C1 segment of cervical spinal cord (tissue), 14 donors: ENCODE measurements around the gene PLB1.

Experiments used
- DNase-seq, 14 donors: peaks; one replicate each; lab custom pipeline; 2025; lab: John Stamatoyannopoulos, UW

Gene PLB1

GRCh38 chr2:28589746-28590463, 94.0 kb downstream of the PLB1 start:
- DNase-seq = no peak

- DNase-seq = no peak
These were observed 94.8 kb downstream of the PLB1 start for GRCh38 chr2:28590496-28591301.

DNA sequence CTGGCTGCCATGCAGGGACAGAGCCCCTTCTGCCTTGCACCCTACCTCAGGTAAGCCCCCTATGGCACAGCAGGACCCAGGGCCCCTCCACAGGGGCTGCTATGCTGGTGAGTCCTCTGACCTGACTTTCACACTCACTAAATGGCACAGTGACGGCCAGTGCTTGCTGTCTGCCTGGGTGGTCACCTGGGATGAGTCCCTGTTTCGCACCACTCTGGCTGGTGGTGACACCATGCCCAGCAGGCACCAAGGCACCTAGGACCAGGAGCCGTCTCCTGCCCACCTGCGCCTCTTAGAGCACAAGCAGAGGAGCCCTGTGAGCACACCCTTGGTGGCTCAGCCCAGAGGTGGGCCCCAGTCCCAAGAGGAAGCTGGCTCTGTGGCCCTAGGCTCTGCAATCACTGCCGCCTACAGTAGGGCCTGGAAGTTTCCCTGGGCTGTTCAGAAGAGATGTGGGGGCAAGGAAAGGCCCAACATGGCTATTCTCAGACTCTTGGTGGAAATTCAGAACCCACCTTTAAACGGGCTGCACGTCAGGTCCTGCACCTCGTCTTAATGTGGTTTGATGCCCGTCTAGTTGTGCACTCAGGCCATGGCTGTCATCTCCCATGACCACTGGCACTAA, 96.0 kb downstream of the PLB1 start:
- DNase-seq = no peak

DNA sequence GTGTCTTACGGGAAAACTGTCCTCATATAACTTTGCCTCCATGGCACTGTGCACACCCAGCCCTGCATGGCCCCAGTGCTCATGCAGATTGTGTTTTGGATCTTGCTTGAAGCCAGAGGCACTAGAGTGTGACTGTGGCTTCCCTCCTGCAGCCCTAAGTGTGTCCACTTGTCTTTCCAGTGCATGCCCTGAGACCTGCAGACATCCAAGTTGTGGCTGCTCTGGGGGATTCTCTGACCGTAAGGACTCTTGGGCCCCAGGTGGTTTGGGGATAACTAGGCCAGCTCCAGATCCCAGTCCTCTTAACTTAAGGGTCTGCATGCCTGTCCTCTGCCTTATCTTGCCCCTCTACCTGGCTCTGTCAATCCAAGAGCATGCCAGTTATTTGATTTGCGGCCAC, 96.6 kb downstream of the PLB1 start:
- DNase-seq = no peak

DNA sequence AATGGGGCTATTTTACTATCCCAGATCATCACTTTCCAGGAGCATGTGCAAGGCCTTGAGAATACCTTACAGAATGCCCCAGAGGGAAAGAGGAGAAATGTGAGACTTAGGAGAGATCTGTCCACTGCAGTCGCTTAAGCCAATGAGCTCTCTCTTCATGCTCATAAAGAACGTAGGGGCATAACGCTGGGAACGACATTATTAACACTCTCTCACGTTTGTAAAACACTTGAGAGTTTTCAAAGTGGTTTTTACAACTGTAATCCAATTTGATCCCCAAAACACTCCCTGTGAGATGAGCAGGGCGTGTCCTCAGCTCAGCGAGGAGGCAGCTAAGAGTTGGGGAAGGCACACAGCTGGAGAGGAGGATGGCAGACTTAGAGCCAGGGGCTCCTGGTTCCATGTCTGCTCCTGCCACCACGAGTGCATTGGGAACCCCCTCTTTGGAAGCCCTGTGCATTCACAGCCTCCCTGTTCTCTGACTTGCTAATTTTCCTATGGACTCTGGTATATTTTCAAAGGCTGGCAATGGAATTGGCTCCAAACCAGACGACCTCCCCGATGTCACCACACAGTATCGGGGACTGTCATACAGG, 97.4 kb downstream of the PLB1 start:
- no peak for DNase-seq

GRCh38 chr2:28594000-28594331, 98.1 kb downstream of the PLB1 start:
- DNase-seq = no peak

- peak in 12 of 14 donors; percentile 29 to 80 (median 62) for DNase-seq
These were observed 98.7 kb downstream of the PLB1 start for GRCh38 chr2:28594332-28595108.

GRCh38 chr2:28595323-28595722, 99.5 kb downstream of the PLB1 start:
- no peak for DNase-seq

DNA sequence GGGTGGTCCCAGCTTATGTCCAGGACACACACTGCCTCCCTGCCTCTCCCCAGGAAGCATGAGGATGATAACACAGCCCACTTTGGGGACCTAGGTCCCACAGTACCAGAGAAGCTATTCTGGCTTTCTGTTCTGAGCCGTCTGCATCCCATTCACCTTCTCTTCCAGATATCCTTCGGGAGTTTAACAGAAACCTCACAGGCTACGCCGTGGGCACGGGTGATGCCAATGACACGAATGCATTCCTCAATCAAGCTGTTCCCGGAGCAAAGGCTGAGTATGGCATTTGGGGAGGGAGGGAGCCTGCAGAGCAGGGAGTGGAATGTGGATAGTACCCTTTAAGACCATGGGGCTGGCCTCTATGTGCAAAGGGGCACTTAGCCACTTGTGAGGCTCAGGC, 102.6 kb downstream of the PLB1 start:
- DNase-seq = no peak

GRCh38 chr2:28600181-28600580, 104.3 kb downstream of the PLB1 start:
- no peak for DNase-seq

- DNase-seq = peak in 1 of 14 donors; percentile 17
These were observed 105.8 kb downstream of the PLB1 start for GRCh38 chr2:28601616-28602015.

DNA sequence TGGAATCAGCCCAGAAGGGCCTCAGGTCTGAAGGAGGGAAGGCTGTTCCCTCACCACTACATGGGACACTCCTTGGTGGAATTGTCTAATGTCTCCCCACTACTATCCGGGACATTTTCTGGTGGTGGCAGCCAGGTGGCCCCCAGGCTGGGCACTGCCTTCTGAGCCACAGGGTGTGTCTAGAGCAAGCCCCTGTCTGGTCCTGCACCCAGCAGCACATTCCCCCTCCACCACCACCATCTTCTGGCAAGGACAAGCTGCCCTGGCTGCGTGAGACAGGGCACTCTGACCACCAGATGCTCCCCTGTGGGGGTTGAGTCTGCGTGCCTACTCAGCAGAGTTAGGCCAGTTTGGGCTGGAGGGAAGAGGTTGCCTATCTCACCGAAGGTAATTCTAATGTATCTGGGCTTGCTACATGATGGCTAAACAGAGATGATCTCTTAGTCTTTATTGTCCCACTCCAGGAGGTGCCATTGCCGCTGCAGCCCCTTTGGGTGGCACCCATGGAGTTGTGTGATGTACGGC, 106.3 kb downstream of the PLB1 start:
- DNase-seq = no peak

GRCh38 chr2:28602751-28603639, 107.1 kb downstream of the PLB1 start:
- peak in 1 of 14 donors; percentile 8 for DNase-seq

GRCh38 chr2:28603821-28604220, 108.0 kb downstream of the PLB1 start:
- DNase-seq = no peak

GRCh38 chr2:28604284-28604843, 108.5 kb downstream of the PLB1 start:
- DNase-seq = no peak

- no peak for DNase-seq
These were observed 111.2 kb downstream of the PLB1 start for GRCh38 chr2:28606986-28607441.

DNA sequence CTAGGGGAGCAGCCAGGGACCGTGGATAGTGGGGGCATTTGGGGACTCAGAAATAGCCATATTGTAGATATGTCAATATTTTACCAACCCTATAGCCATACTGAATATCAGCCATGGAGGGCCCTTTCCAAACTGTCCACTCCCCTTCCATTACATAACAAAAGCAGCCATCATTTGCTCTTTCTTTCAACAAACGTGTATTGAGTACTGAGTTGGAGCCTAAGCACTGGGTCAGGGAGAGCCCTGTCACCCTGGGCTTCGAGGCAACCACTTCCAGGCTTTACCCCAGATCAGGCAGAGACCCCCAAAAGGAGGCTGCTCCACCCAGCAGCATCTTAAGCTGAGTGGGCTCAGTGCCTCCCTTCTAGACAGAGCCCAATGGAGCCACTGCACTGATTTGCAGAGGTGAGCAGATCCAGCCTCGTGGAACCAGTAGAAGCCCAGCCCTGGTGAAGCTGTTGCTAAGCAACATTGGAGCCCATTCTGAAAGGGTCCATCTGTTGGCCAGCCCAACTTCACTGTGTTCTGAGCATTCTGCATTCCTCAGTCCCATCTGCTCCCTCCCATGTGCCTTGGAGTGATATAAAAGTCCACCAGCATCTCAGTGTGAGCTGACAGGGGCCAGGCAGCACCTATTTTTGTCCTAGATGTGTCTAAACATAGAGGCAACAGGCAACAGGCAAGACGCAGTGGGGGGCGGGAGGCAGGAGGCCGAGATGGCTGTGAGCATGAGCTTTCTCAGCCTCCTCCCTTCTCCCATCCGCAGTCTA, 112.1 kb downstream of the PLB1 start:
- peak in 2 of 14 donors; percentile 15 to 97 for DNase-seq

- no peak for DNase-seq
These were observed 112.9 kb downstream of the PLB1 start for GRCh38 chr2:28608500-28609424.
